Ovary (tissue), 9 donors: ENCODE results near the gene RHBDL1. TPM values are rescaled to one million over a fixed set of nuclear protein-coding genes. Genes with fewer than 3 reads are reported as not detected.

ENCODE experiments used
- DNase-seq, 5 donors: peaks; one replicate each; pipeline ENCODE4 v3.0.0-alpha.2; 2019 to 2020
- H3K27ac ChIP-seq, 2 donors: fragments of 200-600 bp; one replicate each; pipeline versions ENCODE4 v1.5.1 to v1.8.0; 2019 to 2022
- H3K27me3 ChIP-seq: fragments of 200-600 bp; one replicate; pipeline ENCODE4 v1.8.0; 2022
- H3K36me3 ChIP-seq: fragments of 200-600 bp; sonication (generic); one replicate; pipeline ENCODE4 v1.5.1; 2019
- H3K4me1 ChIP-seq: one replicate; pipeline ENCODE4 v1.8.1; 2013; ENCODE audit warnings: mild to moderate bottlenecking, moderate library complexity; ENCODE audit not compliant: insufficient read depth
- H3K4me3 ChIP-seq: fragments of 200-600 bp; sonication (generic); one replicate; pipeline ENCODE4 v1.5.1; 2017
- H3K9me3 ChIP-seq, 2 donors: fragments of 200-600 bp in 1 of 2; sonication (generic) in 1 of 2; one replicate each; pipeline versions ENCODE4 v1.5.1 to v1.8.1; 2013 to 2019; ENCODE audit warnings: mild to moderate bottlenecking in 1 of 2, moderate library complexity in 1 of 2
- CTCF ChIP-seq, 3 donors: fragments of 450-650 bp in 2 of 3; fragments of 200-600 bp in 1 of 3; IDR thresholded peaks; one replicate each; pipeline versions ENCODE4 v1.5.1 to v1.8.0; 2016 to 2022; ENCODE audit warnings: antibody characterized with exemption in 3 of 3, mild to moderate bottlenecking in 1 of 3
- EP300 ChIP-seq: sonication (generic); formaldehyde crosslinking; IDR thresholded peaks from one replicate; pipeline ENCODE4 v1.6.1; 2017; ENCODE audit warnings: antibody characterized with exemption
- POLR2A ChIP-seq: fragments of 450-650 bp; IDR thresholded peaks from one replicate; pipeline ENCODE4 v1.6.1; 2017; ENCODE audit warnings: antibody characterized with exemption, mild to moderate bottlenecking, moderate library complexity
- WGBS, 3 donors: extraction: QIAGEN DNeasy Blood & Tissue Kit in 1 of 3; methylation state at CpG; one replicate each; pipeline versions ENCODE4 v1.1.5 to v1.1.7; 2013 to 2017; 5-methylcytosine and 5-hydroxymethylcytosine counted together
- intact Hi-C, 4 donors: fragments of 100-400 bp; cut with DNase I; formaldehyde crosslinking; loops; one replicate each; pipeline versions ENCODE4 v1.11.0 to v1.15.1; 2022 to 2023
- polyA plus RNA-seq, 2 donors: library from polyadenylated mRNA; stranded (reverse); fragments of 200-250 nt in 1 of 2; fragments of 350-450 nt in 1 of 2; fragmentation: Illumina TruSeq in 1 of 2; extraction: RNeasy Lipid Tissue Mini Kit (QIAGEN cat#74804) in 1 of 2; gene quantifications; one replicate each; pipeline ENCODE4 v1.2.3, GENCODE V29; 2013 to 2014
- total RNA-seq, 7 donors: library from RNA; depleted of rRNA in 2 of 7; stranded (reverse); fragments of >200 nt in 2 of 7; fragmentation: NEBNext Ultra II Directional in 3 of 7; extraction: Animal tissue kit (Norgen Biotek cat#: 25700) in 3 of 7; gene quantifications; one replicate each; pipeline versions ENCODE4 v1.1.0 to v1.2.4, GENCODE V29; 2016 to 2023
- donor health status: DM: no; HTN: no; CAD: no; lungs with moderate emphysema.
- donor health status: DM: no; HTN: no; CAD: no.
- donor health status: Bipolar disorder and iron deficiency.
- donor health status: DM: yes; HTN: yes; CAD: no.
- donor health status: DM: no; HTN: no; CAD: no.
- donor health status: DM: yes; HTN: yes; CAD: no.

RHBDL1 gene
- total and polyA plus RNA-seq, 9 donors: 0.50 to 4.3 (median 1.4) TPM; not detected in 1

GRCh38 chr16:643050-643368, 32.5 kb upstream of the RHBDL1 start:
- H3K9me3 ChIP-seq: no peaks in the 10 kb centered on the region
- no peaks in the 10 kb centered on the region for H3K27me3 ChIP-seq
- intact Hi-C loops: loop anchor here in 1 of 4 donors (5.0 kb wide), 1 partner anchor 61 kb away; no protein-coding TSS in a partner anchor
- 81 to 92% (median 87%) methylated on average over 13 of the region's 13 CpGs for WGBS, 3 donors
- TF ChIP-seq EP300 (no peak), POLR2A (no peak), CTCF (IDR thresholded peaks at IDR 0.05) (no peak)
- no peaks in the 10 kb centered on the region for H3K36me3 ChIP-seq
- peak overlapping the region; percentile 41 to 82 for H3K27ac ChIP-seq
- H3K4me3 ChIP-seq: peak overlapping the region; percentile 73
- peaks cover 17% of the 10 kb centered on the region for H3K4me1 ChIP-seq
- DNase-seq: no peak

GRCh38 chr16:644556-644955, 30.9 kb upstream of the RHBDL1 start:
- no peak for DNase-seq
- Histone ChIP-seq H3K36me3 (no peaks in the 10 kb centered on the region), H3K4me1 (peaks cover 19% of the 10 kb centered on the region), H3K27me3 (no peaks in the 10 kb centered on the region), H3K27ac (no peak overlapping the region), H3K4me3 (no peak overlapping the region), H3K9me3 (no peaks in the 10 kb centered on the region)
- intact Hi-C loops: loop anchor here in 1 of 4 donors (5.0 kb wide), 1 partner anchor 62 kb away; no protein-coding TSS in a partner anchor
- no peak for TF ChIP-seq EP300
- no peak for TF ChIP-seq POLR2A
- TF ChIP-seq CTCF (IDR thresholded peaks at IDR 0.05): no peak
- 89 to 91% (median 89%) methylated on average over 12 of the region's 12 CpGs for WGBS, 3 donors

- Histone ChIP-seq H3K27ac (peak overlapping the region in 1 of 2 donors; percentile 48), H3K27me3 (no peaks in the 10 kb centered on the region), H3K4me1 (peaks cover 22% of the 10 kb centered on the region), H3K36me3 (no peaks in the 10 kb centered on the region), H3K9me3 (no peaks in the 10 kb centered on the region), H3K4me3 (no peak overlapping the region)
- intact Hi-C loops: no loop called here
- peak in 1 of 5 donors; percentile 73 for DNase-seq
- TF ChIP-seq CTCF (IDR thresholded peaks at IDR 0.05) (no peak), POLR2A (no peak), EP300 (no peak)
- WGBS, 3 donors: 61 to 67% (median 67%) methylated on average over 29 to 32 of the region's 32 CpGs
Observed at GRCh38 chr16:645852-646678, 29.4 kb upstream of the RHBDL1 start.

- H3K27ac ChIP-seq: peak overlapping the region in 1 of 2 donors; percentile 48
- intact Hi-C loops: no loop called here
- WGBS, 3 donors: 66 to 76% (median 75%) methylated on average over 20 to 22 of the region's 22 CpGs
- no peak for TF ChIP-seq EP300
- TF ChIP-seq CTCF (IDR thresholded peaks at IDR 0.05): no peak
- TF ChIP-seq POLR2A: no peak
- H3K27me3 ChIP-seq: no peaks in the 10 kb centered on the region
- H3K9me3 ChIP-seq: no peaks in the 10 kb centered on the region
- no peak for DNase-seq
- no peak overlapping the region for H3K4me3 ChIP-seq
- H3K36me3 ChIP-seq: no peaks in the 10 kb centered on the region
- H3K4me1 ChIP-seq: peaks cover 22% of the 10 kb centered on the region
Observed at GRCh38 chr16:646679-647172, 28.7 kb upstream of the RHBDL1 start.
